Measurements from ENCODE around the gene TMEM178A.
"Not testable (repeated sequence)": the region's sequence is repeated elsewhere in the genome, so short reads cannot be mapped to it uniquely, and the experiment has no call there.

DNA sequence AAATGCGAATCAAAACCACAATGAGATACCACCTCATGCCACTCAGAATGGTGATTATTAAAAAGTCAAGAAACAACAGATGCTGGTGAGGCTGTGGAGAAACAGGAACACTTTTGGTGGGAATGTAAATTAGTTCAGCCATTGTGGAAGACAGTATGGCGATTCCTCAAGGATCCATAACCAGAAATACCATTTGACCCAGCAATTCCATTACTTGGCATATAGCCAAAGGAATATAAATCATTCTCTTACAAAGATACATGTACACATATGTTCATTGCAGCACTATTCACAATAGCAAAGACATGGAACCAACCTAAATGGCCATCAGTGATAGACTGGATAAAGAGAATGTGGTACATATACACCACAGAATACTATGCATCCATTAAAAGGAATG, 9.5 kb upstream of the TMEM178A start:
- TF ChIP-seq, protein P1, sequence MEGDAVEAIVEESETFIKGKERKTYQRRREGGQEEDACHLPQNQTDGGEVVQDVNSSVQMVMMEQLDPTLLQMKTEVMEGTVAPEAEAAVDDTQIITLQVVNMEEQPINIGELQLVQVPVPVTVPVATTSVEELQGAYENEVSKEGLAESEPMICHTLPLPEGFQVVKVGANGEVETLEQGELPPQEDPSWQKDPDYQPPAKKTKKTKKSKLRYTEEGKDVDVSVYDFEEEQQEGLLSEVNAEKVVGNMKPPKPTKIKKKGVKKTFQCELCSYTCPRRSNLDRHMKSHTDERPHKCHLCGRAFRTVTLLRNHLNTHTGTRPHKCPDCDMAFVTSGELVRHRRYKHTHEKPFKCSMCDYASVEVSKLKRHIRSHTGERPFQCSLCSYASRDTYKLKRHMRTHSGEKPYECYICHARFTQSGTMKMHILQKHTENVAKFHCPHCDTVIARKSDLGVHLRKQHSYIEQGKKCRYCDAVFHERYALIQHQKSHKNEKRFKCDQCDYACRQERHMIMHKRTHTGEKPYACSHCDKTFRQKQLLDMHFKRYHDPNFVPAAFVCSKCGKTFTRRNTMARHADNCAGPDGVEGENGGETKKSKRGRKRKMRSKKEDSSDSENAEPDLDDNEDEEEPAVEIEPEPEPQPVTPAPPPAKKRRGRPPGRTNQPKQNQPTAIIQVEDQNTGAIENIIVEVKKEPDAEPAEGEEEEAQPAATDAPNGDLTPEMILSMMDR (IDR thresholded peaks at IDR 0.05) = not testable (repeated sequence)
- not testable (repeated sequence) for TF ChIP-seq ZFX (IDR thresholded peaks at IDR 0.05; ENCODE audit: borderline replicate concordance)

All from 22Rv1 (cell line).